ENCODE data around the gene HIVEP1.

HIVEP1 gene

GRCh38 chr6:12012038-12012557 lies at the start of gene HIVEP1:
HIVEP1 (plus strand) TSS chr6:12012312; CDS start chr6:12015629, 3,317 bp downstream.
- in situ Hi-C loops (cut with HindIII; ENCODE audit: low pct_unique_long_range_greater_than_20kb, low sequenced_read_pairs): no loop called here
- peak in 1 of 2 experiments; percentile 46 for DNase-seq (ENCODE audit: low read depth in 1 of 2, low spot score in 1 of 2)
- TF ChIP-seq JUND (IDR thresholded peaks at IDR 0.05; ENCODE audit: low read depth): no peak

GRCh38 chr6:11963756-11964500 lies 48.2 kb upstream of the HIVEP1 start:
- in situ Hi-C loops (cut with HindIII; ENCODE audit: low pct_unique_long_range_greater_than_20kb, low sequenced_read_pairs): no loop called here
- TF ChIP-seq JUND (IDR thresholded peaks at IDR 0.05; ENCODE audit: low read depth): no peak
- no peak for DNase-seq (ENCODE audit: low read depth in 1 of 2, low spot score in 1 of 2)

- in situ Hi-C loops (cut with HindIII; ENCODE audit: low pct_unique_long_range_greater_than_20kb, low sequenced_read_pairs): no loop called here
- no peak for DNase-seq (ENCODE audit: low read depth in 1 of 2, low spot score in 1 of 2)
- no peak for TF ChIP-seq JUND (IDR thresholded peaks at IDR 0.05; ENCODE audit: low read depth)
These were observed 47.3 kb upstream of the HIVEP1 start for GRCh38 chr6:11964729-11965335.

GRCh38 chr6:11965499-11965898 lies 46.6 kb upstream of the HIVEP1 start:
- in situ Hi-C loops (cut with HindIII; ENCODE audit: low pct_unique_long_range_greater_than_20kb, low sequenced_read_pairs): no loop called here
- no peak for DNase-seq (ENCODE audit: low read depth in 1 of 2, low spot score in 1 of 2)
- TF ChIP-seq JUND (IDR thresholded peaks at IDR 0.05; ENCODE audit: low read depth): no peak

- in situ Hi-C loops (cut with HindIII; ENCODE audit: low pct_unique_long_range_greater_than_20kb, low sequenced_read_pairs): no loop called here
- DNase-seq (ENCODE audit: low read depth in 1 of 2, low spot score in 1 of 2): no peak
- no peak for TF ChIP-seq JUND (IDR thresholded peaks at IDR 0.05; ENCODE audit: low read depth)
These were observed 43.8 kb upstream of the HIVEP1 start for GRCh38 chr6:11968241-11968806.

- in situ Hi-C loops (cut with HindIII; ENCODE audit: low pct_unique_long_range_greater_than_20kb, low sequenced_read_pairs): no loop called here
- no peak for TF ChIP-seq JUND (IDR thresholded peaks at IDR 0.05; ENCODE audit: low read depth)
- DNase-seq (ENCODE audit: low read depth in 1 of 2, low spot score in 1 of 2): no peak
These were observed 43.0 kb upstream of the HIVEP1 start for GRCh38 chr6:11969092-11969491.

- no peak for TF ChIP-seq JUND (IDR thresholded peaks at IDR 0.05; ENCODE audit: low read depth)
- no peak for DNase-seq (ENCODE audit: low read depth in 1 of 2, low spot score in 1 of 2)
- in situ Hi-C loops (cut with HindIII; ENCODE audit: low pct_unique_long_range_greater_than_20kb, low sequenced_read_pairs): no loop called here
These were observed 42.0 kb upstream of the HIVEP1 start for GRCh38 chr6:11970114-11970513.

GRCh38 chr6:11971154-11971553 lies 41.0 kb upstream of the HIVEP1 start:
- DNase-seq (ENCODE audit: low read depth in 1 of 2, low spot score in 1 of 2): no peak
- in situ Hi-C loops (cut with HindIII; ENCODE audit: low pct_unique_long_range_greater_than_20kb, low sequenced_read_pairs): no loop called here
- TF ChIP-seq JUND (IDR thresholded peaks at IDR 0.05; ENCODE audit: low read depth): no peak

GRCh38 chr6:11972270-11972669 lies 39.8 kb upstream of the HIVEP1 start:
- in situ Hi-C loops (cut with HindIII; ENCODE audit: low pct_unique_long_range_greater_than_20kb, low sequenced_read_pairs): no loop called here
- no peak for TF ChIP-seq JUND (IDR thresholded peaks at IDR 0.05; ENCODE audit: low read depth)
- no peak for DNase-seq (ENCODE audit: low read depth in 1 of 2, low spot score in 1 of 2)

GRCh38 chr6:11972806-11973205 lies 39.3 kb upstream of the HIVEP1 start:
- no peak for TF ChIP-seq JUND (IDR thresholded peaks at IDR 0.05; ENCODE audit: low read depth)
- in situ Hi-C loops (cut with HindIII; ENCODE audit: low pct_unique_long_range_greater_than_20kb, low sequenced_read_pairs): no loop called here
- DNase-seq (ENCODE audit: low read depth in 1 of 2, low spot score in 1 of 2): no peak

- no peak for DNase-seq (ENCODE audit: low read depth in 1 of 2, low spot score in 1 of 2)
- no peak for TF ChIP-seq JUND (IDR thresholded peaks at IDR 0.05; ENCODE audit: low read depth)
- in situ Hi-C loops (cut with HindIII; ENCODE audit: low pct_unique_long_range_greater_than_20kb, low sequenced_read_pairs): no loop called here
These were observed 38.9 kb upstream of the HIVEP1 start for GRCh38 chr6:11973238-11973637.

GRCh38 chr6:11974089-11974488 lies 38.0 kb upstream of the HIVEP1 start:
- DNase-seq (ENCODE audit: low read depth in 1 of 2, low spot score in 1 of 2): no peak
- TF ChIP-seq JUND (IDR thresholded peaks at IDR 0.05; ENCODE audit: low read depth): no peak
- in situ Hi-C loops (cut with HindIII; ENCODE audit: low pct_unique_long_range_greater_than_20kb, low sequenced_read_pairs): no loop called here

GRCh38 chr6:11975353-11975977 lies 36.6 kb upstream of the HIVEP1 start:
- no peak for TF ChIP-seq JUND (IDR thresholded peaks at IDR 0.05; ENCODE audit: low read depth)
- DNase-seq (ENCODE audit: low read depth in 1 of 2, low spot score in 1 of 2): no peak
- in situ Hi-C loops (cut with HindIII; ENCODE audit: low pct_unique_long_range_greater_than_20kb, low sequenced_read_pairs): no loop called here
